DMS79 (cell line): Measurements from ENCODE around the gene LSAMP.

Experiments
- DNase-seq: peaks from one replicate; lab custom pipeline; 2025; lab: John Stamatoyannopoulos, UW

LSAMP gene

GRCh38 chr3:116356056-116356455, 89.2 kb downstream of the LSAMP start:
- DNase-seq: no peak

- DNase-seq: no peak
Measured at GRCh38 chr3:116354382-116354781, 90.9 kb downstream of the LSAMP start.

DNA sequence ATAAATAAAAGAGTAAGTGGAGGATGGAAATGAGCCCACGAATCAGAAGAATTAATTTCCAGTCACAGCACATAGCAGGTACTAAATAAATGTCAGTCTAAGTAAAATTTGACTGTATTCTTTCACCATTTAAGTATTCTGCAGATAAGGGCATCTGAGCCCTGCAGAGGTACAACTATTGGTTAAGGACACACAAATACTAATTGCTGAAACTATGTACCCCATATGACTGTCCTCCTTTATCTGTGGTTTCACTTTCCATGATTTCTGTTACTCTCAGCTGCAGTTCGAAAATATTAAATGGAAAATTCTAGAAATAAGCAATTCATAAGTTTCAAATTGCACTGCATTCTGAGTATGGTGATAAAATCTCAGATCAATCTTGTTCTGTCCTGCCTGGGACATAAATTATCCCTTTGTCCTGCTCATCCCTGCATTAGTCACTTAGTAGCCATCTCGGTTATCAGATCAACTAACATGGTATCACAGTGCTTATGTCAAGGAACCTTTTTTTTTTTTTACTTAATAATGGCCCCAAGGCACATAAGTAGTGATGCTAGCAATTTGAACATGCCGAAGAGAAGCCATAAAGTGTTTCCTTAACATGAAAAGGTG, 95.1 kb downstream of the LSAMP start:
- no peak for DNase-seq

- no peak for DNase-seq
Measured at GRCh38 chr3:116348216-116348615, 97.1 kb downstream of the LSAMP start.

GRCh38 chr3:116342499-116342898, 102.8 kb downstream of the LSAMP start:
- no peak for DNase-seq

DNA sequence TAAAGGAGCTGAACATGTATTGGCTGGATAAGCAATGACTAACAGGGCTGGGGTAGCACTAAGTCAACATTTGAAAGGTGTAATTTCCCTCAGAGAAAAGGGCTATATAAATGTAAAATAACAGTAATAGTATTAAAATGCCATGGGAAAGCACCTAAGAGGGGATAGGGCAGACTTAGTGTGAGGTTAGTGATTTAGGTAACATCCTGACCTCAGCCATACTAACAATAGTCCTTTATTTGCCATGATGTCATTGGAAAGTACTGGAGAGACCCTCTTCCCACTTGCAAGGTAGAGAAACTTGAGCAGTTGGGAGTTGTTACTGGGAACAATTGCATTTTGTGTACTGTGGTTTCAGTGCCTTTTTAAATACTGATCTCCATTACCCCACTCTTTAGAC, 103.4 kb downstream of the LSAMP start:
- DNase-seq: no peak

DNA sequence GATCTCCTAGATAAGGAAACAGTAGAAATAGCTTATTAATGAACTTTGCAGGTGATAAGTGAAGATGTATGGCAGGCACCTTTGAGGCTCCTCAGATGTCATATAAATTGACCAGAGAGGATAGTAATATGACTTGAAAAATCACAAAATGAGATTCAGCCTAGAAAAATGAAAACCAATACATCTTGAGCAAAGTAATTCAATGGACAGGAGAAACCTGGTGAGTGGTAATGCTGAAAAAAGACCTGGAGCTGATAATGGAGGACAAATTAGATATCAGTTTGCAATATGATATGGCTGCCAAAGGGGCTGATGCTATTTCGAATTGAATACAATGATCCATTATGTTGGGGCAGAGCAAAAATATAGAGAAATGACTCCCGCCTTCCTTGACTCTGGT, 103.9 kb downstream of the LSAMP start:
- DNase-seq: no peak

DNA sequence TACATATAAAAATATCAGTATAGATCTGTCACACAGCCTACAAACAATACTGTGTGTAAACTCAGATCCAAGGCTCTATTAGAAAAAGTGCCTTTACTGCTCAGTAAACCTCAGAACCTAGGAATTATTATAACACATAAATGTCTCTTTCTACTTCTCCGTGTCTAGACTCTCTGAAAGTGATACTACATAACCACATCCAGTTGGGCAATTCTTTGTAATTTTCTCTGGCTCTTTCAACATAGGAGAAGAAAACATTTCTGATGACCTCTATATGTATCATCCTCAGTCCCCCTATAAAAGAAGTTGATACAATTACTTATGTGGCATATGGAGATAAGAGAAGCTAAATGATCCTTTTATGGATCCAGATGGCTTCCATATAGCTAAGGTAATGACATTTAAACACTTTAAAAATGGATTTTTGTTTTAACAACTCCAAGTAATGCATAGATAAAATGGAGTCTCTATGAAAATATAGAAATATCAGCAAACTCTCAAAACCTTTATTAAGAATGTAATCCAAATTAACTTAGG, 104.5 kb downstream of the LSAMP start:
- no peak for DNase-seq

DNA sequence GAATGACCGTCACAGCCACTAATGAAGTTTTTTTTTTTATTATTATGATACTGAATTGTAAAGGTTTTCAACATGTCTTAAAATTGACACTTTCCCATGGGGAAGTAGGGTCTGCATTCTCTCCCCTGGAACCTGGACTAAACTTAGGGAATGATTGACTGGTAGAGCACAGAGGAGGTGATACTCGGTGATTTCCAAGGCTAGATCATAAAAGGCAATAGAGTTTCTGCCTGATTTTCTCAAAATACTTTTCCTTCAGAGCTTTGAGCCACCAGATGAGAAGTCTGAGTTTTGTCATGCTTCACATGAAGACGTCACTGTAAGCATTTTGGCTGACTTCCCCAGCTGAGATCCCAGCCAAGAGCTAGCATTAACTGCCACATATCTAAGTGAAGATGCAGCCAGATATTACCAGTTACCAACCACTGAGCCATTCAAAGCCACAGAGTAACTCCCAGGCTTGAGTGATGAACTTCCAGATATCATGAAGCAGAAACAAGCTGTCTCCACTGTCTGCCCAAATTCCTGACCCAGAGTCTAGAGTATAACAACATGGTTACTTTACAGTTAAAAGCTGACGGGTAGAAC, 105.8 kb downstream of the LSAMP start:
- DNase-seq: no peak

GRCh38 chr3:116338713-116339112, 106.6 kb downstream of the LSAMP start:
- DNase-seq: no peak

DNA sequence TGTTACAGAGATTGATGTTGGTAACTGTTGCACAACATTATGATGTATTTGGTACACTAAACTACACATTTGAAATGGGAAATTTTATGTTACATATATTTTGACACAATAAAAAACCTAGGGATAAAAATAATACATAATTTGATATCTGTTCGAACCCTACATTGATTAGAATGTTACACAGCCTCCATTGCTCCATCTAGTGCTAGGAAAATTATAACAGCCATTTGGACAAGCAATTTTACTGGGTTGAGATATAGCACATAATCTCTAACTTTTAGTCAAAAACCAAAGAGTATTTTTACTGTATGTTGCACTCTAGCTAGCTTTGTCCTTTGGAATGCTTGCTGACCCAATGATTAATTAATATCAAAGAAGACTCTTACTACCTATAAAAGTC, 108.1 kb downstream of the LSAMP start:
- no peak for DNase-seq

- no peak for DNase-seq
Measured at GRCh38 chr3:116331380-116331779, 113.9 kb downstream of the LSAMP start.

DNA sequence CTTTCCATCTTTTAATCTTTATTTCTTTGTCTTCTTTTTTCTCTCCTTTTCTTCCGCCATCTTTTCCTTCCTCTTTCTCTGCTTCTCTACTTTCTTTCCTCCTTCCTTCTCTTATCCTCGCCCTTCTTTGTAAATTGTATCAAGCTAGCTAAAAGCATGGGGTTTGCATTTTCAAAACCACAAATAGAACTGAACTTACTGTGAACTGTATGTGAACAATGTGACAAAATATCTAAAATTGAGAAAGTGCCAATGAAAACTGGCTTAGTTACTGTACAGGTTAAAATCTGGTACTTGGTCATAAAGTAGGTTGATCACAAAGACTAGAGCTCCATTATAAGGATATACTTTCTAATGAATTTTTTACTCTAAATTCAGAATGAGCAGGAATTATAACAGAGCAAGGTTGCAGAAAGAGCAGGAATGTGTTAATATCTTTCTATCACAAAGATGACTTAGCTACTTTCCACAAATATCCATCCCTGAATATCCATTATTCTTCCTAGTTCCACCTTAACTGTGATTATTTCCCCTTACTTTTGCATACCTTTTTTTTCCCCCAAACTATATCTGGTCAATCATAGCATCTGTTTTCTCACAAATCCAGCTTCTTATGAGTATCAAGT, 122.4 kb downstream of the LSAMP start:
- no peak for DNase-seq

DNA sequence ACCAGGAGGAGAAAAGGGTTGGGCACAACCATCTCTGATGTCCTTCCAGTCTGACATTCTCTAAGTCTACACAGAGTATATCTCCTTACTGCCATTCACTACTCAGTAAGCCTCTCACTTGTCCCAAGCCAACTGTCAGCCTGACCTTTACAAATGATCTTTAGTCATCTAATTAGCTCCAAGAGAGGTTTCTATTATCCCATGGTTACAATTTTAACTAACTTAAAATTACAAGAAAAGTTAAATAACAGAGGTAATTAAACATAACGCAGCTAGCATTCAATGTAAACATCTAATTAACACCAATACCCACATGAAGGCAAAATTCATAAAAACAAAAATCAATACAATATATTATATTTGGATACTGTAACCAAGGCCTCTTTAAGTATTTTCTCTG, 126.9 kb downstream of the LSAMP start:
- no peak for DNase-seq

- DNase-seq: no peak
Measured at GRCh38 chr3:116316771-116317170, 128.5 kb downstream of the LSAMP start.

DNA sequence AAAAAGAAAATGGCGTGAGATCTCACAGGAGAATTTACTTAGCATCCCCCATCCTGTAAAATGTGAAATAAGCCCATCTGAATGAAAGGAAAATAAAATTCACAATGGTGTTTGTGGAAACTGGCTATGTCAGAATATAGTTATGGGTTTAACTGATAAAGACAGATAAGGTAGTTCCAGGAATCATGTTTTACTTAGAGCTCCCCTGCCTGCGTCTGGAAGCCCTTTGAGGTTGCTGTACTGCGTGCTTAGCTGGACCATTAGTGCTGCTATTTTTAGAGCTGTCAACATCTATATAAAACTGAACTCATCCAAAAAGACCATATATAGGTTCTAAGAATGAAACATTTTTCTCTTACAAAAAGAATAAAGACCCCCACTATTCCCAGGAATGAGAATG, 130.8 kb downstream of the LSAMP start:
- DNase-seq: no peak

DNA sequence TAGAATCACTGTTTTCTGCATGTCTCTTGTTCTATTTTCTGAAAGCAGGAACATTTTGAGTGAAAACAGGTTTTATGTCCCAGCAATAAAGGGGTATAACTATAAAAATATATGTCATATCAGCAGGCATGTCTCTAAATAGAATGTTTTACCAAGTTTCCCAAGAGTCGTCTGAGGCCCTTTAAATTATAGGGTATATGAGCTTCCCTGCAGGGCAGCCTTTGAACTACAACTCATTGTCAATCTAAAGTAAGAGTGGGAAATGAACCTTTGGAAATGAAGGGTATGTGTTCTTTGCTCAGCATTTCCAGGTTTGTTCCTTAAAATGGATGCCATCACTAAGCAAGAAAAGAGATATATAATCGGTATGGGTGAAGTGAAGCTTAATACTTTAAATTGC, 138.6 kb downstream of the LSAMP start:
- DNase-seq: no peak

DNA sequence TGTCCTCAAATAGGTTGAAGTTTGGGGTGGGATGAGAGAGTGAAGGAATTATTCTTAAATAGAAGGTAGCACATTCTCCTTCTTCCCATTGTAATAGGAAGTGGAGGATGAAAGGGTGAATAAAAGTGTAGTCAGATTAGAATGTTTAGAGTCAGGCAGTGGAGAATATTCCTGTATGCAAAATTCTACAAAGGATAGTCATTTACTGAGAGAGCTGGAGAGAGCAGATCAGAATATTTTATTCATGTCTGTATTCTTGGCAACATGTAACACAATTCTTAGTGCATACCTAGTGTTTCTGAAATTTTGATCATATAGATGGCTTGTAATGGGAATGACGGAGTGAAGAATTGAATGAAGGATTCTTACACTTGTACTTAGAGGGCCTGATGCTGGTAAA, 139.1 kb downstream of the LSAMP start:
- DNase-seq: no peak

DNA sequence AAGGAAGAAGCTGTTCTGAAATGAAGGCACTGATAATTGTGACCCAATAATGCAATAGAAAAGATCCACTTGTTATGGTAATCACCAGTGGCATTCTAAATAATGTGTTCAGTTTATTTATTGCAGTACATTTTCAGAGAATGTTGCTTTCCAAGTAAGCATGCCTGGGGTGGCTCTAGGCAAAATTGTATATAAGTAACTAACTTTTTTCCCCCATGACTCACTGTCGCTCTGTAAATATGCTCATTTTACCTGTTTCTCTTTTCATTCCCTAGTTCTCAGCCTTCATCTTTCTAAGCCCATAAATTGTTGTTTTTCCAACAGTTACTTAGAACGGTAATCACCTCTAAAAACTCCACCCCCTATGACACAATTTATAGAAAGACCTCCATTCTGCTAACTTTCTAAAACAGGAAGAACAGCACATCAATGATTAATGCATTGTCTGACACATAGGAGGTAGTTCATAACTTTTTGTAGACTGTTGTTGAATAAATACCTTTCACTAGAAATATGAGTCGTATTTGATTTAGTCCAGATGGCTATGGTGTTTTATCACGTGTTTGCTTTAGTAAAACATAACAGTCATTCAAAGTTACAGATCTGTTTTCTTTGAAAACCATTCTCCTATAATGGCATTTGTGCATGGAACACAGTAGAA, 143.1 kb downstream of the LSAMP start:
- no peak for DNase-seq

DNA sequence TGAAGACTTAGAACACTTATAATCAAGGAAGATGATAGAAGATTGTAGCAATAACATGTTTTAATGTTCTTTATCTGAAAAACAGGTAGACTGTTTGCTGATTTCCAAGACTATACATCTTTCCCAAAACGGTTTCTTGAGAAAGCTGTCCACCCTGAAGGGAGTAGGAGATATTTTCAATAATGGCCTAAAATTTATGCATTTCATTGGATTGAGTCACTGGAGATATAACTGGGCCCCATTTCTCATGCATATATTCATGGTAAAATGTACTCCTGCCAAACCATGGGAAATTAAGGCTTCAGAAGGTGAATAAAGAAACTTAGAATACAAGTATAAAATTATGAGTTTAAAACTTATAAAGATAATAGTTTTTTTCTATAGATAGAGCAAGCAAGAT, 143.9 kb downstream of the LSAMP start:
- no peak for DNase-seq

GRCh38 chr3:116300226-116300625, 145.1 kb downstream of the LSAMP start:
- DNase-seq: no peak

DNA sequence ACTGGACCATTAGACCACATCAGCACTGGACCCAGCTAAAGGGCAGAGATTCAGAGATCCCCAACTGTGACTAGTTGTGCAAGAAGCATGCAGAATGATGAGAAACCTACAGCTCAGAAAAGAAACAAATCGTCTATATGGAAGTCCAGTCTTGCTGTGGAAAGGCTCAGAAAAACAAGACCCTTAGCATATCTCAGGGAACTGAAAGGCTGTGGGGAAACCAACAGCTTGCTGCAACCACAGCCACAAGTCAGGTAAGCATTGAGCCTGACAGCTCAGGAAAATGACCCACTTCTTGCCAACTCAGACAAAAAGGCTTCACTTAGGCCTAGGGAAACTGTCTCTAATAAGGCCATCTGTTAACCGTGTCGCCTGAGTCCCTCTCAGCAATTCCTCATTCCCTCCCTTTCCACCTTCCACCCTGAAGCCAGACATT, 145.6 kb downstream of the LSAMP start:
- DNase-seq: no peak

- no peak for DNase-seq
Measured at GRCh38 chr3:116298151-116298550, 147.1 kb downstream of the LSAMP start.
